Stromal cell of bone marrow (primary cell): ENCODE data around the gene ZNF487.
"Not testable (repeated sequence)": the region's sequence is repeated elsewhere in the genome, so short reads cannot be mapped to it uniquely, and the experiment has no call there.

Experiments used
- DNase-seq: peaks from one replicate; pipeline ENCODE4 v3.0.0-alpha.2; 2012; ENCODE audit warnings: low read depth

Gene ZNF487

GRCh38 chr10:43436291-43437140, at the start of gene ZNF487:
Gene ZNF487, plus strand, starts transcription at chr10:43437111. Its CDS starts 38,703 bp downstream, at chr10:43475814.
- DNase-seq: peak; percentile 77

GRCh38 chr10:43387678-43388032, 49.3 kb upstream of the ZNF487 start:
- DNase-seq: no peak

- DNase-seq: no peak
These were observed 47.0 kb upstream of the ZNF487 start for GRCh38 chr10:43389867-43390266.

GRCh38 chr10:43390333-43390732, 46.6 kb upstream of the ZNF487 start:
- DNase-seq: no peak

- DNase-seq: no peak
These were observed 46.2 kb upstream of the ZNF487 start for GRCh38 chr10:43390759-43391158.

- no peak for DNase-seq
These were observed 45.4 kb upstream of the ZNF487 start for GRCh38 chr10:43391496-43391895.

GRCh38 chr10:43392748-43393147, 44.2 kb upstream of the ZNF487 start:
- DNase-seq: no peak

- DNase-seq: not testable (repeated sequence)
These were observed 43.7 kb upstream of the ZNF487 start for GRCh38 chr10:43393186-43393585.

- no peak for DNase-seq
These were observed 43.1 kb upstream of the ZNF487 start for GRCh38 chr10:43393606-43394360.

GRCh38 chr10:43394868-43395267, 42.0 kb upstream of the ZNF487 start:
- DNase-seq: no peak

- no peak for DNase-seq
These were observed 41.3 kb upstream of the ZNF487 start for GRCh38 chr10:43395571-43396060.

GRCh38 chr10:43396061-43396927, 40.6 kb upstream of the ZNF487 start:
- DNase-seq: no peak

- DNase-seq: no peak
These were observed 39.8 kb upstream of the ZNF487 start for GRCh38 chr10:43396928-43397624.

- DNase-seq: no peak
These were observed 38.0 kb upstream of the ZNF487 start for GRCh38 chr10:43398939-43399319.

GRCh38 chr10:43399320-43400310, 37.3 kb upstream of the ZNF487 start:
- DNase-seq: no peak

GRCh38 chr10:43401627-43402026, 35.3 kb upstream of the ZNF487 start:
- DNase-seq: no peak

GRCh38 chr10:43402176-43402575, 34.7 kb upstream of the ZNF487 start:
- no peak for DNase-seq

- no peak for DNase-seq
These were observed 33.9 kb upstream of the ZNF487 start for GRCh38 chr10:43402880-43403452.

GRCh38 chr10:43403911-43404703, 32.8 kb upstream of the ZNF487 start:
- no peak for DNase-seq
